Measurements from ENCODE around the gene ADAMTS18.
"Not testable (repeated sequence)": the region's sequence is repeated elsewhere in the genome, so short reads cannot be mapped to it uniquely, and the experiment has no call there.

Gene ADAMTS18

GRCh38 chr16:77271532-77272426 lies 163.1 kb downstream of the ADAMTS18 start:
- no peak for TF ChIP-seq EZH2phosphoT487 (IDR thresholded peaks at IDR 0.05; ENCODE audit: borderline replicate concordance)
- TF ChIP-seq, protein P1, sequence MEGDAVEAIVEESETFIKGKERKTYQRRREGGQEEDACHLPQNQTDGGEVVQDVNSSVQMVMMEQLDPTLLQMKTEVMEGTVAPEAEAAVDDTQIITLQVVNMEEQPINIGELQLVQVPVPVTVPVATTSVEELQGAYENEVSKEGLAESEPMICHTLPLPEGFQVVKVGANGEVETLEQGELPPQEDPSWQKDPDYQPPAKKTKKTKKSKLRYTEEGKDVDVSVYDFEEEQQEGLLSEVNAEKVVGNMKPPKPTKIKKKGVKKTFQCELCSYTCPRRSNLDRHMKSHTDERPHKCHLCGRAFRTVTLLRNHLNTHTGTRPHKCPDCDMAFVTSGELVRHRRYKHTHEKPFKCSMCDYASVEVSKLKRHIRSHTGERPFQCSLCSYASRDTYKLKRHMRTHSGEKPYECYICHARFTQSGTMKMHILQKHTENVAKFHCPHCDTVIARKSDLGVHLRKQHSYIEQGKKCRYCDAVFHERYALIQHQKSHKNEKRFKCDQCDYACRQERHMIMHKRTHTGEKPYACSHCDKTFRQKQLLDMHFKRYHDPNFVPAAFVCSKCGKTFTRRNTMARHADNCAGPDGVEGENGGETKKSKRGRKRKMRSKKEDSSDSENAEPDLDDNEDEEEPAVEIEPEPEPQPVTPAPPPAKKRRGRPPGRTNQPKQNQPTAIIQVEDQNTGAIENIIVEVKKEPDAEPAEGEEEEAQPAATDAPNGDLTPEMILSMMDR (conservative IDR thresholded peaks at IDR 0.05; ENCODE audit: low read length), result no peak
- Histone ChIP-seq H3K27me3 (ENCODE audit: insufficient read depth, low read length, poor library complexity, severe bottlenecking) (no peaks in the 10 kb centered on the region), H3K9me3 (ENCODE audit: insufficient read depth, low read depth, low read length) (no peaks in the 10 kb centered on the region), H3K4me3 (ENCODE audit: low read length, poor library complexity, severe bottlenecking) (no peak overlapping the region), H3K9me2 (replicated peaks; ENCODE audit: low read depth, low read length) (no peaks in the 10 kb centered on the region), H3K4me1 (ENCODE audit: insufficient read depth, low read length, poor library complexity, severe bottlenecking) (peaks cover 8% of the 10 kb centered on the region), H4K20me1 (ENCODE audit: insufficient read depth, low read length, poor library complexity, severe bottlenecking) (no peaks in the 10 kb centered on the region), H3F3A (ENCODE audit: low read depth) (no peaks in the 10 kb centered on the region), H3K9ac (ENCODE audit: low read depth, low read length, poor library complexity, severe bottlenecking) (no peak overlapping the region), H3K79me2 (ENCODE audit: insufficient read depth, low read length) (no peaks in the 10 kb centered on the region), H3K36me3 (ENCODE audit: insufficient read depth, low read length) (no peaks in the 10 kb centered on the region), H2AFZ (ENCODE audit: low read length) (no peak overlapping the region), H3K4me2 (ENCODE audit: low read depth, low read length, poor library complexity, severe bottlenecking) (no peak overlapping the region)

- H3K9ac ChIP-seq (ENCODE audit: low read depth, low read length, poor library complexity, severe bottlenecking); H3F3A ChIP-seq (ENCODE audit: low read depth): not testable (repeated sequence)
Observed at GRCh38 chr16:77266185-77266584, 168.6 kb downstream of the ADAMTS18 start.

GRCh38 chr16:77262971-77263370 lies 171.9 kb downstream of the ADAMTS18 start:
- Histone ChIP-seq H3K4me1 (ENCODE audit: insufficient read depth, low read length, poor library complexity, severe bottlenecking) (no peaks in the 10 kb centered on the region), H4K20me1 (ENCODE audit: insufficient read depth, low read length, poor library complexity, severe bottlenecking) (no peaks in the 10 kb centered on the region), H2AFZ (ENCODE audit: low read length) (no peak overlapping the region), H3K27me3 (ENCODE audit: insufficient read depth, low read length, poor library complexity, severe bottlenecking) (no peaks in the 10 kb centered on the region), H3K36me3 (ENCODE audit: insufficient read depth, low read length) (no peaks in the 10 kb centered on the region), H3K4me3 (ENCODE audit: low read length, poor library complexity, severe bottlenecking) (no peak overlapping the region), H3F3A (ENCODE audit: low read depth) (no peaks in the 10 kb centered on the region), H3K9me2 (replicated peaks; ENCODE audit: low read depth, low read length) (no peaks in the 10 kb centered on the region), H3K9me3 (ENCODE audit: insufficient read depth, low read depth, low read length) (no peaks in the 10 kb centered on the region), H3K9ac (ENCODE audit: low read depth, low read length, poor library complexity, severe bottlenecking) (no peak overlapping the region), H3K4me2 (ENCODE audit: low read depth, low read length, poor library complexity, severe bottlenecking) (no peak overlapping the region), H3K79me2 (ENCODE audit: insufficient read depth, low read length) (no peaks in the 10 kb centered on the region)
- no peak for TF ChIP-seq EZH2phosphoT487 (IDR thresholded peaks at IDR 0.05; ENCODE audit: borderline replicate concordance)
- TF ChIP-seq, protein P1 (conservative IDR thresholded peaks at IDR 0.05; ENCODE audit: low read length), result no peak

More at GRCh38 chr16:77266185-77266584, 168.6 kb downstream of the ADAMTS18 start:
- H3K9me3 ChIP-seq (ENCODE audit: insufficient read depth, low read depth, low read length); H3K4me2 ChIP-seq (ENCODE audit: low read depth, low read length, poor library complexity, severe bottlenecking); H3K27me3 ChIP-seq (ENCODE audit: insufficient read depth, low read length, poor library complexity, severe bottlenecking); H2AFZ ChIP-seq (ENCODE audit: low read length); H3K36me3 ChIP-seq (ENCODE audit: insufficient read depth, low read length); H3K4me1 ChIP-seq (ENCODE audit: insufficient read depth, low read length, poor library complexity, severe bottlenecking); H3K79me2 ChIP-seq (ENCODE audit: insufficient read depth, low read length); H4K20me1 ChIP-seq (ENCODE audit: insufficient read depth, low read length, poor library complexity, severe bottlenecking); H3K9me2 ChIP-seq (replicated peaks; ENCODE audit: low read depth, low read length); H3K4me3 ChIP-seq (ENCODE audit: low read length, poor library complexity, severe bottlenecking): not testable (repeated sequence)

- Histone ChIP-seq H3K4me2 (ENCODE audit: low read depth, low read length, poor library complexity, severe bottlenecking) (no peak overlapping the region), H4K20me1 (ENCODE audit: insufficient read depth, low read length, poor library complexity, severe bottlenecking) (no peaks in the 10 kb centered on the region), H3K36me3 (ENCODE audit: insufficient read depth, low read length) (no peaks in the 10 kb centered on the region), H3K9ac (ENCODE audit: low read depth, low read length, poor library complexity, severe bottlenecking) (no peak overlapping the region), H3K9me2 (replicated peaks; ENCODE audit: low read depth, low read length) (no peaks in the 10 kb centered on the region), H2AFZ (ENCODE audit: low read length) (no peak overlapping the region), H3F3A (ENCODE audit: low read depth) (no peaks in the 10 kb centered on the region), H3K4me1 (ENCODE audit: insufficient read depth, low read length, poor library complexity, severe bottlenecking) (no peaks in the 10 kb centered on the region), H3K9me3 (ENCODE audit: insufficient read depth, low read depth, low read length) (no peaks in the 10 kb centered on the region), H3K27me3 (ENCODE audit: insufficient read depth, low read length, poor library complexity, severe bottlenecking) (no peaks in the 10 kb centered on the region), H3K4me3 (ENCODE audit: low read length, poor library complexity, severe bottlenecking) (no peak overlapping the region), H3K79me2 (ENCODE audit: insufficient read depth, low read length) (no peaks in the 10 kb centered on the region)
- TF ChIP-seq EZH2phosphoT487 (IDR thresholded peaks at IDR 0.05; ENCODE audit: borderline replicate concordance), result no peak
- TF ChIP-seq, protein P1 (conservative IDR thresholded peaks at IDR 0.05; ENCODE audit: low read length), result no peak
Observed at GRCh38 chr16:77250400-77250799, 184.4 kb downstream of the ADAMTS18 start.
